Measurements from ENCODE around the gene MYO3A. TPM values are rescaled to one million over a fixed set of nuclear protein-coding genes. Genes with fewer than 3 reads are reported as not detected.

Gene MYO3A
- polyA plus RNA-seq, 3 donors = not detected

GRCh38 chr10:25934621-25935139, 651 bp downstream of the MYO3A start:
- peak overlapping the region; percentile 52 to 90 for H3K4me3 Mint-ChIP-seq
- Histone ChIP-seq H4K20me1 (ENCODE audit: insufficient read depth, low read length) (no peaks in the 10 kb centered on the region), H3K27ac (ENCODE audit: low read depth in 1 of 2, low read length in 2 of 2) (no peak overlapping the region), H3K27me3 (ENCODE audit: control insufficient read depth in 2 of 2, insufficient read depth in 2 of 2, low read length in 2 of 2) (peaks cover 31 to 60% of the 10 kb centered on the region in 2 donors), H3K4me3 (replicated peaks in 1 of 3; ENCODE audit: low read depth in 2 of 3, low read length in 3 of 3) (no peak overlapping the region), H2AFZ (ENCODE audit: insufficient read depth, low read depth, low read length, poor library complexity, severe bottlenecking) (peak overlapping the region; percentile 52), H3K9ac (ENCODE audit: insufficient read depth, low read length, poor library complexity, severe bottlenecking) (no peak overlapping the region), H3K36me3 (replicated peaks in 1 of 2; ENCODE audit: control insufficient read depth in 1 of 2, insufficient read depth in 2 of 2, low read length in 2 of 2) (no peaks in the 10 kb centered on the region), H3K4me2 (replicated peaks; ENCODE audit: extremely low read depth, low read length, poor library complexity, severe bottlenecking) (peak overlapping the region; percentile 12), H3K79me2 (ENCODE audit: insufficient read depth, low read length) (no peaks in the 10 kb centered on the region), H3K4me1 (ENCODE audit: control insufficient read depth in 1 of 2, insufficient read depth in 2 of 2, low read length in 2 of 2) (no peaks in the 10 kb centered on the region), H3K9me3 (replicated peaks in 1 of 2; ENCODE audit: control insufficient read depth in 1 of 2, insufficient read depth in 1 of 2, low read length in 2 of 2) (peaks cover 0 to 13% of the 10 kb centered on the region in 2 donors)
- intact Hi-C loops (cut with micrococcal nuclease) = no loop called here
- H3K27me3 Mint-ChIP-seq (ENCODE audit: low read depth in 3 of 3) = peaks cover 44 to 69% (median 46%) of the 10 kb centered on the region in 3 donors
- peaks cover 0 to 3% of the 10 kb centered on the region in 2 donors for H3K36me3 Mint-ChIP-seq
- WGBS (ENCODE audit: insufficient coverage) = 1% methylated on average over 32 of the region's 35 CpGs
- H3K4me1 Mint-ChIP-seq = peaks cover 7% of the 10 kb centered on the region
- DNase-seq = no peak
- TF ChIP-seq, protein P1, sequence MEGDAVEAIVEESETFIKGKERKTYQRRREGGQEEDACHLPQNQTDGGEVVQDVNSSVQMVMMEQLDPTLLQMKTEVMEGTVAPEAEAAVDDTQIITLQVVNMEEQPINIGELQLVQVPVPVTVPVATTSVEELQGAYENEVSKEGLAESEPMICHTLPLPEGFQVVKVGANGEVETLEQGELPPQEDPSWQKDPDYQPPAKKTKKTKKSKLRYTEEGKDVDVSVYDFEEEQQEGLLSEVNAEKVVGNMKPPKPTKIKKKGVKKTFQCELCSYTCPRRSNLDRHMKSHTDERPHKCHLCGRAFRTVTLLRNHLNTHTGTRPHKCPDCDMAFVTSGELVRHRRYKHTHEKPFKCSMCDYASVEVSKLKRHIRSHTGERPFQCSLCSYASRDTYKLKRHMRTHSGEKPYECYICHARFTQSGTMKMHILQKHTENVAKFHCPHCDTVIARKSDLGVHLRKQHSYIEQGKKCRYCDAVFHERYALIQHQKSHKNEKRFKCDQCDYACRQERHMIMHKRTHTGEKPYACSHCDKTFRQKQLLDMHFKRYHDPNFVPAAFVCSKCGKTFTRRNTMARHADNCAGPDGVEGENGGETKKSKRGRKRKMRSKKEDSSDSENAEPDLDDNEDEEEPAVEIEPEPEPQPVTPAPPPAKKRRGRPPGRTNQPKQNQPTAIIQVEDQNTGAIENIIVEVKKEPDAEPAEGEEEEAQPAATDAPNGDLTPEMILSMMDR (IDR thresholded peaks at IDR 0.05) = peak; percentile 15
- no peak overlapping the region for H3K27ac Mint-ChIP-seq
- peaks cover 0 to 10% (median 5%) of the 10 kb centered on the region in 7 donors for H3K9me3 Mint-ChIP-seq

- Histone ChIP-seq H2AFZ (ENCODE audit: insufficient read depth, low read depth, low read length, poor library complexity, severe bottlenecking) (no peak overlapping the region), H3K4me3 (replicated peaks in 1 of 3; ENCODE audit: low read depth in 2 of 3, low read length in 3 of 3) (no peak overlapping the region), H3K27me3 (ENCODE audit: control insufficient read depth in 2 of 2, insufficient read depth in 2 of 2, low read length in 2 of 2) (peaks cover 29 to 51% of the 10 kb centered on the region in 2 donors), H3K9ac (ENCODE audit: insufficient read depth, low read length, poor library complexity, severe bottlenecking) (no peak overlapping the region), H3K79me2 (ENCODE audit: insufficient read depth, low read length) (no peaks in the 10 kb centered on the region), H3K9me3 (replicated peaks in 1 of 2; ENCODE audit: control insufficient read depth in 1 of 2, insufficient read depth in 1 of 2, low read length in 2 of 2) (peaks cover 0 to 10% of the 10 kb centered on the region in 2 donors), H3K4me2 (replicated peaks; ENCODE audit: extremely low read depth, low read length, poor library complexity, severe bottlenecking) (no peak overlapping the region), H3K4me1 (ENCODE audit: control insufficient read depth in 1 of 2, insufficient read depth in 2 of 2, low read length in 2 of 2) (no peaks in the 10 kb centered on the region), H3K36me3 (replicated peaks in 1 of 2; ENCODE audit: control insufficient read depth in 1 of 2, insufficient read depth in 2 of 2, low read length in 2 of 2) (no peaks in the 10 kb centered on the region), H4K20me1 (ENCODE audit: insufficient read depth, low read length) (no peaks in the 10 kb centered on the region), H3K27ac (ENCODE audit: low read depth in 1 of 2, low read length in 2 of 2) (no peak overlapping the region)
- TF ChIP-seq, protein P1 (IDR thresholded peaks at IDR 0.05) = no peak
- Mint-ChIP-seq H3K4me1 (peaks cover 7% of the 10 kb centered on the region), H3K9me3 (peaks cover 0 to 7% (median 3%) of the 10 kb centered on the region in 7 donors), H3K27me3 (ENCODE audit: low read depth in 3 of 3) (peaks cover 27 to 54% (median 34%) of the 10 kb centered on the region in 3 donors), H3K27ac (no peak overlapping the region), H3K36me3 (peaks cover 0 to 3% of the 10 kb centered on the region in 2 donors), H3K4me3 (peak overlapping the region in 1 of 2 donors; percentile 26)
- no peak for DNase-seq
- intact Hi-C loops (cut with micrococcal nuclease) = no loop called here
Observed at GRCh38 chr10:25938405-25938804, 4.4 kb downstream of the MYO3A start.
